Fibroblast of peridontal ligament (primary cell): ENCODE data around the gene IL17REL.

Source experiments
- DNase-seq: peaks from one replicate; pipeline ENCODE4 v3.0.0-alpha.2; 2010; ENCODE audit errors: extremely low read depth

IL17REL gene

DNA sequence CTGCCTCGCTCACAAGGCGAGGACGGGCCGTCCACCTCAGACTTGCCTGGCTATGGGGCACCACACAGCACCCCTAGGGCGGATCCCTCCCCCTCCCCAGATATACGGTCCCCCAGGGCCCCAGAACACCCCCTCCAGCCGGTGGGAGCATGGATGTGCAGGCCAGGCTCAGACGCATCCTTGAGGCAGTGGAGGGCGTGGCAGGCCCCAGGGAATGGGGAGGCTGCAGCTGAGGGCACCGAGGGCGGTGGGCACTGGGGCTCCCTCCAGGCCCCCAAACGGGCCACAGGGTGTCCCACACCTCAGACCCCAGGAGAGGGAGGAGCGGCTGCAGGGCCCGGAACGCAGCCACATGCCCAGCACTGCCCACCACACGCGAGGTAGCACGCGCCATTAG lies 33.5 kb upstream of the IL17REL start:
- no peak for DNase-seq

DNA sequence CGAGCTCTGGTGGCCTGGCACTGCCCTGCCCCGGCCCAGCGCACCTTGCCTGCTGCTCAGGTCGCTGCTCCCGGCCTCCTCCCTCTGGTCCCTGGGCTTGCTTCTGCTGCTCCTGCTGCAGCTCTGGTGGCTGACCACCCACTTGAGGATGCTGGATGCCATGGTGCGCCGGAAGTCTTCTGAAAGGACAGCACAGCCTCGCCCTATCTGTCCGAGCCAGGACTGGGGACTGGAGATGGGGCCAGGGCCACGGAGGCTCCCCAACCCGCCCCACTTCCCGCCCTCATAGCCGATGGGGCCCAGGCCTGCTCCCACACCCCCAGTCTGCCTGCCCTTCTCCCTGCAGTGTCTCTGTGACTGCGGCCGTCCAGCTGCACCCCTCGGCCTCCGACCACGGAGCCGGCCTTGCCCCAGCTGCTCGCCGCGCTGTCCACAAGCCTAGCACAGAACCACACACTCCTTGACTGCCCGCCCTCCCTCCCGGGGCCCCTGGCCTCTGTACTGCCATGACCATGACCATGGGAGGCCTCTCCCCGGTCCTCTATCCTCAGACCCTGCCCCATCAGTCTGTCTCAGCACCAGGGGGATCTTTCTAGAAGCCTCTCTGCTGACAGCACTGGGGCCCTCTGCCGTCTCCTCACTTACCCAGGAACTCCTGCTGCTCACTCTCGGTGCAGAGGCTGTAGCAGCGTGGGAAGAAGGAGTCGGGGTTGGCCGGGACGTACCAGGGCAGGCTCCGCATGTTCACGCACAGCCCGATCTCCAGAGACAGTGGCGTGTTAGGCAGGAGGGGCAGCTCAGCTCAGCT lies 32.9 kb upstream of the IL17REL start:
- DNase-seq = no peak

DNA sequence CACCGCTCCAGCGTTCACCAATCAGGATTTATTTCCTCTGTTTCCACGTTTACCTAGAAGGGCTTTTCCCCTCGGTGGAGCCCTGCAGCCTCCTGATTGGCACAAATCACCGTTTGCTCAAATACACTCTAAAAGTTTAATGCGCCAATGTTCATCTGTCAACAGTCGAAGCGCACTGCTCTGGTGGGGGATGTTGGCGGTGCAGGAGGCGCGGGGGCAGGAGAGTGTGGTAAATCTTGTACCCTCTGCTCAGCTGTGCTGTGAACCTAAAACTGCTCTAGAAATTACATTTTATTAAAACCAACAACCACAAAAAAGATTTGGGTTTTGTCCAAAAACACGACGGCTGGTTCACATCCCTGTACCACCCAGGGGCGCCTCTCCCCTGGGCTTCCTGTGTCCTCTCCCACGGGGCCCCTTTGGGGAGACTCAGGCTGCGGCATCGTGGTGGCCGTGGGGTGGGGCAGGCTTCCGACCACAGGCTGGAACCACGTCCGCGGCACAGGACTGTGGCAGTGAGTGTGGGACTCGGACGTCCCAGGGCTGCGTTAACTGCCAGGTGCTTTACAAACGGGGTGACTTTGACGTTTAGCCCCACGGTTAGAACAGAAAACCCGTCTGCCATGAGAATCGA lies 32.0 kb upstream of the IL17REL start:
- DNase-seq = no peak

- DNase-seq = no peak
Measured at GRCh38 chr22:50041361-50042065, 28.9 kb upstream of the IL17REL start.

DNA sequence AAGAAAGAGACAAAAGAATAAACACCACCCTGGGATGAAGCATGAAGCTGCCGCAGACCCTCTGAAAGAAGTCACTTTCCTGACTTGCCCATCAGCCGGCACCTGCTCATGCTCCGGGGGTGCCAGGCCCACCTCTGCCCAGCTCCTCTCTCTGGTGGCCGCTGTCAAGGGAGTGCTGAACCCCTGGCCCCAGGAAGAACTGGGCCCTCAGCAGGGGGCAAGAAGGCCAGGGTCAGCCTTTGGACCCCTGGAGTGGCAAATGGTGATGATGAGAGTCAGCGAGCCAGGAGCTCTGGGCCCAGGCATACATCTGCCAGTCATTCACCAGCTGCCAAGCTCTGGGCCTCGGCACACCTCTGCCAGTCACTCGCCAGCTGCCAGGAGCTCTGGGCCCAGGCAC lies 28.2 kb upstream of the IL17REL start:
- no peak for DNase-seq

DNA sequence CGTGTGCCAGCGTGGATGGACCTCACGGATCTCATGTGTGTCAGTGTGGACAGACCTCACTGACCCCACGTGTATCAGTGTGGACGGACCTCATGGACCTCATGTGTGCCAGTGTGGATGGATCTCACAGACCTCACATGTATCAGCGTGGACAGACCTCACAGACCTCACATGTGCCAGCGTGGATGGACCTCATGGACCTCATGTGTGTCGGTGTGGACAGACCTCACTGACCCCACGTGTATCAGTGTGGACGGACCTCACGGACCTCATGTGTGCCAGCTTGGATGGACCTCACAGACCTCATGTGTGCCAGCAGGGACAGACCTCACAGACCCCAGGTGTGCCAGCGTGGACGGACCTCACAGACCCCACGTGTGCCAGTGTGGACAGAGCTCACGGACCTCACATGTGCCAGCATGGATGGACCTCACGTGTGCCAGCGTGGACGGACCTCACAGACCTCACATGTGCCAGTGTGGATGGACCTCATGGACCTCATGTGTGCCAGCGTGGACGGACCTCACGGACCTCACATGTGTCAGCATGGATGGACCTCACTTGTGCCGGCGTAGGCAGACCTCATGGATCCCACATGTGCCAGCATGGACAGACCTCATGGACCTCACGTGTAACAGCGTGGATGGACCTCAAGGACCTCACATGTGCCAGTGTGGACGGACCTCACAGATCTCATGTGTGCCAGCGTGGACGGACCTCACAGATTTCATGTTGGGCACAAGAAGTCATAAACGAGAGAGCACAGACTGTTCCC lies 27.3 kb upstream of the IL17REL start:
- no peak for DNase-seq

DNA sequence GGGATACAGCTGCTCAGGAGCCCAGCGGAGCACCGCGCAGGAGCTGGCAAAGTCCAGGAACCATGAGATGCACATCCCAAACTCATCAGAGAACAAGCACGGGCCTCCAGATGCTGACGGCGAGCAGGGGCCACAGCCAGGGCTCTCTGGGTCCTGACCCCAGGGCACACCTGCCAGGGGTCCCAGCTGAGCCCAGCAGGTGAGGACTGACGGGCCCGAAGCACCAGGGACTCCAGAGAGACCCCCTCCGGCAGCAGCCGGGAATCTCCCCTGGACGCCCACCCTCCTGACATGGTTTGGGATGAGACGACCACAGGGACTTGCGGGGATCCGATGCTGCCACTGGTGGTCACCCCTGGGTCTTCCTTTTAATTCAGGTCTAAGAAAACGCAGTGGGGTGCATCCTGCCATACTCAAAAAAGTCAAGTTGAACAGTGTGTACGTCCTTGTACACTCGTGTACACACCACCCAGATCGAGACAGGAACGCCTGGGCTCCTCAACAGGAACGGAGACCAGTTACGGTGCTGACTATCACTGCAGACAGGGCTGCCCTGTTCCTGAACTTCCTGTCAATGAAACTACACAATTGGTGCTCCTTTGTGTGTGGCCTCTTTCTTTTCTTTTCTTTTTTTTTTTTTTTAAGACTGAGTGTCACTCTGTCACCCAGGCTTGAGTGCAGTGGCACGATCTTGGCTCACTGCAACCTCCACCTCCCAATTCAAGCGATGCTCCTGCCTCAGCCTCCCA lies 23.6 kb upstream of the IL17REL start:
- DNase-seq = no peak

DNA sequence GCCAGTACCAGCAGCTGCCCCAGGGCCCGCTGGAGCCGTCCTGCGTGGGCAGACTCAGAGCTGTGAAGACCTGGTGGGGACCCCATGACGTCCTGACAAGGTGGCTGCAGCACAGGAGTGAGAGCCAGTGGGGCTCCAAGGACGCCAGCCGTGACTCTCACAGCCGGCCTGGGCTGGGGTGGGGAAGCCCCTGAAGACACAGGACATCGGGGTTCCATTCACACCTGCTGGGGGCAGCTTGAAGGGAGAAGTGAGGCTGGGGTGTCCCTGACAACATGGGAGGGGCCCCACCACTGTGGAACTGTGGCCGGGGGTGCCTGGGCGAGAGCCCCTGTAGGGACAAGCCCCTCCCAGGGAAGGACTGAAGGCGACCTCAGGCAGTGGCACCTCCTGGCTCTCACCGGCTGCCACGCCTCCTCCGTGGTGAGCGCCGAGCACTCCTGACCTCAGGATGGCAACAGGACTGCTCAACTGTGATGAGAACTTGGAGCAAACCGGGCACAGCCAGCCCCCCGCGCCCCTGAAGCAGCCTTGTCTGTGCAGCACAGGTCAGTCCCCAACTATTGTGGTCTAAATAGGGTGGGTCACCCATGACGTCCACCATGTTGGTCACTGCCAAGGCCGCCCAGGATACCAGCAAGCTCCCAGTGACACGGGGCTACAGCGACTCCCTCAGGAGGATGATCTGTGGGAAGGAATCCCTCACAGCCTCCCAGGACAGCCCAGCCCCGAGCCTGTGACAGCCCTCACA lies 22.7 kb upstream of the IL17REL start:
- DNase-seq = no peak

- no peak for DNase-seq
Measured at GRCh38 chr22:50034126-50035081, 21.8 kb upstream of the IL17REL start.

- DNase-seq = no peak
Measured at GRCh38 chr22:50032941-50033601, 20.5 kb upstream of the IL17REL start.

DNA sequence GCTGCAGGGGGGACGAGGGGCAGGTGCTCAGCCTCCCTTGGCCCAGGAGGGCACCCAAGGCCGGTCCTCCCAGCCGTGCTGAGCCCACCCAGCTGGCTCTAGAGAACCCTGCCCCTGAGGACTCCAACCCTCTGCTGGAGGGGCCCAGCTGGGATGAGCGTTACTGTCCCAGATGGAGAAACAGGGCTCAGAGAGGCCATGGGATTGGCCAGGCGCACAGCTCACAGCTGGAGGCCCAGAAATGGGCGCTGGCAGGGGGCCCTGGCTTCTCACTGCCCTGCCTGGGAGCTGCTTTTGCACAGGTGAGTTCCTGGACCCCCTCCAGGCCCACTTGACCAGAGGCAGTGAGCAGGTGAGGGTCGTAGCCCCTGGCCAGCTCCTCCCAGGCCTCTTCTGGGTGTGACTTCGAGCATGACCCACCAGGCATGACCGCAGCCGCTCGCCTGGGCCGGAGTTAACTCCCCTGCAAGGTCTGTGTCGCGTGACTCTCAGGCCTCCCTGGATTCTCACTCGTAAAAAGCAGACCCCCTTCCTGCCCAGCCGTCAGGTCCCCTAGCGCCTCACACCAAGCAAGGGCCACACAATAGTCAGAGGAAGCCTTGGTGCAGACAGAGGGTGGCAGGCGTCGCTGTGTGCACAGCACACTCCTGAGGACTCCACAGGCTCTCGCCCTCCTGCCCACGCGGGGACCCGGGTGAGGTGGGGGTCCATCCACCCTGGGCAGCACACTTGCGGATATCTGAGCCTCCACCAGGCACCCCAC lies 19.7 kb upstream of the IL17REL start:
- DNase-seq = no peak

GRCh38 chr22:50031189-50032091 lies 18.9 kb upstream of the IL17REL start:
- no peak for DNase-seq

GRCh38 chr22:50030297-50031188 lies 18.0 kb upstream of the IL17REL start:
- peak; percentile 44 for DNase-seq

- peak; percentile 8 for DNase-seq
Measured at GRCh38 chr22:50027639-50028537, 15.3 kb upstream of the IL17REL start.

GRCh38 chr22:50025993-50026392 lies 13.4 kb upstream of the IL17REL start:
- no peak for DNase-seq
